Measurements from ENCODE around the gene TTC33. TPM values are rescaled to one million over a fixed set of nuclear protein-coding genes. Genes with fewer than 3 reads are reported as not detected.

Gene TTC33
- polyA plus RNA-seq, 1 donor from 2014 or later, result 73.5 TPM

GRCh38 chr5:40634154-40634553, 121.6 kb downstream of the TTC33 start:
- Histone ChIP-seq H3K27me3 (ENCODE audit: insufficient read depth, low read depth, low read length) (no peaks in the 10 kb centered on the region), H3K9me2 (ENCODE audit: insufficient read depth, low read length) (no peaks in the 10 kb centered on the region), H3K4me2 (ENCODE audit: low read length) (no peak overlapping the region), H3K36me3 (ENCODE audit: insufficient read depth, low read length) (no peaks in the 10 kb centered on the region), H3K27ac (ENCODE audit: low read length) (no peak overlapping the region), H2AFZ (ENCODE audit: low read depth, low read length) (no peak overlapping the region), H3K9me3 (ENCODE audit: low read length) (no peaks in the 10 kb centered on the region), H3K79me2 (replicated peaks; ENCODE audit: insufficient read depth, low read length) (no peaks in the 10 kb centered on the region), H3F3A (ENCODE audit: insufficient read depth, low read length, poor library complexity, severe bottlenecking) (no peaks in the 10 kb centered on the region), H4K20me1 (ENCODE audit: insufficient read depth) (no peaks in the 10 kb centered on the region), H3K9ac (ENCODE audit: low read length) (no peak overlapping the region), H3K4me3 (ENCODE audit: low read length) (no peak overlapping the region)
- TF ChIP-seq POLR2AphosphoS5 (IDR thresholded peaks at IDR 0.05) (no peak), TAF1 (IDR thresholded peaks at IDR 0.05; ENCODE audit: low read depth) (no peak), EP300 (conservative IDR thresholded peaks at IDR 0.05; ENCODE audit: poor library complexity, severe bottlenecking) (no peak), RAD21 (conservative IDR thresholded peaks at IDR 0.05) (no peak), MXI1 (conservative IDR thresholded peaks at IDR 0.05; ENCODE audit: poor library complexity, severe bottlenecking) (no peak), SMC3 (conservative IDR thresholded peaks at IDR 0.05; ENCODE audit: poor library complexity) (no peak), CTCF (IDR thresholded peaks at IDR 0.05; ENCODE audit: poor library complexity, severe bottlenecking) (no peak)
- TF ChIP-seq, protein P1, sequence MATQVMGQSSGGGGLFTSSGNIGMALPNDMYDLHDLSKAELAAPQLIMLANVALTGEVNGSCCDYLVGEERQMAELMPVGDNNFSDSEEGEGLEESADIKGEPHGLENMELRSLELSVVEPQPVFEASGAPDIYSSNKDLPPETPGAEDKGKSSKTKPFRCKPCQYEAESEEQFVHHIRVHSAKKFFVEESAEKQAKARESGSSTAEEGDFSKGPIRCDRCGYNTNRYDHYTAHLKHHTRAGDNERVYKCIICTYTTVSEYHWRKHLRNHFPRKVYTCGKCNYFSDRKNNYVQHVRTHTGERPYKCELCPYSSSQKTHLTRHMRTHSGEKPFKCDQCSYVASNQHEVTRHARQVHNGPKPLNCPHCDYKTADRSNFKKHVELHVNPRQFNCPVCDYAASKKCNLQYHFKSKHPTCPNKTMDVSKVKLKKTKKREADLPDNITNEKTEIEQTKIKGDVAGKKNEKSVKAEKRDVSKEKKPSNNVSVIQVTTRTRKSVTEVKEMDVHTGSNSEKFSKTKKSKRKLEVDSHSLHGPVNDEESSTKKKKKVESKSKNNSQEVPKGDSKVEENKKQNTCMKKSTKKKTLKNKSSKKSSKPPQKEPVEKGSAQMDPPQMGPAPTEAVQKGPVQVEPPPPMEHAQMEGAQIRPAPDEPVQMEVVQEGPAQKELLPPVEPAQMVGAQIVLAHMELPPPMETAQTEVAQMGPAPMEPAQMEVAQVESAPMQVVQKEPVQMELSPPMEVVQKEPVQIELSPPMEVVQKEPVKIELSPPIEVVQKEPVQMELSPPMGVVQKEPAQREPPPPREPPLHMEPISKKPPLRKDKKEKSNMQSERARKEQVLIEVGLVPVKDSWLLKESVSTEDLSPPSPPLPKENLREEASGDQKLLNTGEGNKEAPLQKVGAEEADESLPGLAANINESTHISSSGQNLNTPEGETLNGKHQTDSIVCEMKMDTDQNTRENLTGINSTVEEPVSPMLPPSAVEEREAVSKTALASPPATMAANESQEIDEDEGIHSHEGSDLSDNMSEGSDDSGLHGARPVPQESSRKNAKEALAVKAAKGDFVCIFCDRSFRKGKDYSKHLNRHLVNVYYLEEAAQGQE (IDR thresholded peaks at IDR 0.05; ENCODE audit: borderline replicate concordance), result no peak

DNA sequence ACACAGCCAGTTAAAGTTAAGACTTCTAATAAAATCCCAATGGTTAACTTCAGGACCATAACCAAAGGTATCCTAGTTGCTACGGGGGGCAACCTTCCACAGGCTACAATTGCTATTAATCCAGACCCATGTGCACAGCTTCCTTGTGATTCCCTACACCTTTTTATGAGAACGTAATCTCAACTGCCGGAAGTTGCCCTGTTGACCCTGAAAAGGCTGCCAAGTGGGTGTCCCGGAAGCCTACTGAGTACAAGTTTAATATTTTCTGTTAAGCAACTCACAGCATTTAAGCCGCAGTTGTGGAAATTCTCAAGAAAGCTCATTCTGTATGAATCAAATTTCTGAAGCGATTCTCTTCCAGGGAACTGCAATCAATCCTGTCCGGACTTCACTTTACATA, 124.5 kb downstream of the TTC33 start:
- Histone ChIP-seq H3K27ac (ENCODE audit: low read length) (no peak overlapping the region), H3F3A (ENCODE audit: insufficient read depth, low read length, poor library complexity, severe bottlenecking) (no peaks in the 10 kb centered on the region), H3K4me3 (ENCODE audit: low read length) (no peak overlapping the region), H4K20me1 (ENCODE audit: insufficient read depth) (no peaks in the 10 kb centered on the region), H3K4me2 (ENCODE audit: low read length) (no peak overlapping the region), H2AFZ (ENCODE audit: low read depth, low read length) (no peak overlapping the region), H3K27me3 (ENCODE audit: insufficient read depth, low read depth, low read length) (no peaks in the 10 kb centered on the region), H3K79me2 (replicated peaks; ENCODE audit: insufficient read depth, low read length) (no peaks in the 10 kb centered on the region), H3K9me2 (ENCODE audit: insufficient read depth, low read length) (no peaks in the 10 kb centered on the region), H3K9me3 (ENCODE audit: low read length) (no peaks in the 10 kb centered on the region), H3K36me3 (ENCODE audit: insufficient read depth, low read length) (no peaks in the 10 kb centered on the region), H3K9ac (ENCODE audit: low read length) (no peak overlapping the region)
- no peak for TF ChIP-seq EZH2 (IDR thresholded peaks at IDR 0.05; ENCODE audit: borderline replicate concordance, insufficient read depth, low read length, poor library complexity, severe bottlenecking)
- no peak for TF ChIP-seq TAF1 (IDR thresholded peaks at IDR 0.05; ENCODE audit: low read depth)
- TF ChIP-seq, protein P1 (IDR thresholded peaks at IDR 0.05; ENCODE audit: borderline replicate concordance), result no peak
- no peak for TF ChIP-seq POLR2AphosphoS5 (IDR thresholded peaks at IDR 0.05)
- TF ChIP-seq RAD21 (conservative IDR thresholded peaks at IDR 0.05), result no peak
- TF ChIP-seq SMC3 (conservative IDR thresholded peaks at IDR 0.05; ENCODE audit: poor library complexity), result no peak
- TF ChIP-seq CTCF (IDR thresholded peaks at IDR 0.05; ENCODE audit: poor library complexity, severe bottlenecking), result no peak
- TF ChIP-seq MXI1 (conservative IDR thresholded peaks at IDR 0.05; ENCODE audit: poor library complexity, severe bottlenecking), result no peak
- no peak for TF ChIP-seq EP300 (conservative IDR thresholded peaks at IDR 0.05; ENCODE audit: poor library complexity, severe bottlenecking)

Data from neural cell (in vitro differentiated cells).